ENCODE measurements around the gene MRPL34.

MRPL34 gene

DNA sequence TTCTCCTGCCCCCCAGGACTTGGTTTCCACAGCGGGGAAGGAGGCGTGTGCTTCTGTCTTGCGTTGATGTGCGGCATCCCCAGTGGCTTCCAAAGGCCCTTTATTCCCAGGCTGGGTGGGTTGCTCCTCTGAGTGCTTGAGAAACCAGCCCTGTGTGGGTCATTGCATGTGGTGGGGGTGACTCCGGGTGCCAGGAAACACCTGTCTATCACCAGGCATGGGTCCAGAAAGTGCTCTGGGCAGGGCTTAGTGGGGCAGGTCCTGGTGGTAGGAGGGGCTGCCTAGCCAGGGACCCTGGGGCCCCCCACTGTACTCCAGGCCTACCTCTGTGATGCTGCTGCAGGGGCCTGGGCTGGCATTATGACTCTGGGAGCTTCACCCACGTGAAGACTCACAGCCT, 13.3 kb downstream of the MRPL34 start:
- Histone ChIP-seq H2AFZ (ENCODE audit: low read length) (no peak overlapping the region), H3K36me3 (ENCODE audit: insufficient read depth, low read length) (peaks cover 61% of the 10 kb centered on the region), H3K27ac (ENCODE audit: low read depth, low read length, poor library complexity, severe bottlenecking) (no peak overlapping the region), H4K20me1 (ENCODE audit: insufficient read depth, low read length) (no peaks in the 10 kb centered on the region), H3K4me1 (ENCODE audit: insufficient read depth, low read length, severe bottlenecking) (no peaks in the 10 kb centered on the region), H3K4me3 (ENCODE audit: low read depth, low read length, poor library complexity, severe bottlenecking) (no peak overlapping the region), H3K4me2 (ENCODE audit: low read length) (no peak overlapping the region), H3K79me2 (ENCODE audit: insufficient read depth, low read length) (no peaks in the 10 kb centered on the region), H3K9me2 (ENCODE audit: low read depth, low read length) (no peaks in the 10 kb centered on the region), H3F3A (ENCODE audit: insufficient read depth, low read length) (peaks cover 3% of the 10 kb centered on the region; the same call in 1 of the 2 replicates), H3K9ac (ENCODE audit: low read length) (no peak overlapping the region), H3K27me3 (ENCODE audit: insufficient read depth, low read length) (no peaks in the 10 kb centered on the region), H3K9me3 (ENCODE audit: low read length) (no peaks in the 10 kb centered on the region)
- TF ChIP-seq, protein P1, sequence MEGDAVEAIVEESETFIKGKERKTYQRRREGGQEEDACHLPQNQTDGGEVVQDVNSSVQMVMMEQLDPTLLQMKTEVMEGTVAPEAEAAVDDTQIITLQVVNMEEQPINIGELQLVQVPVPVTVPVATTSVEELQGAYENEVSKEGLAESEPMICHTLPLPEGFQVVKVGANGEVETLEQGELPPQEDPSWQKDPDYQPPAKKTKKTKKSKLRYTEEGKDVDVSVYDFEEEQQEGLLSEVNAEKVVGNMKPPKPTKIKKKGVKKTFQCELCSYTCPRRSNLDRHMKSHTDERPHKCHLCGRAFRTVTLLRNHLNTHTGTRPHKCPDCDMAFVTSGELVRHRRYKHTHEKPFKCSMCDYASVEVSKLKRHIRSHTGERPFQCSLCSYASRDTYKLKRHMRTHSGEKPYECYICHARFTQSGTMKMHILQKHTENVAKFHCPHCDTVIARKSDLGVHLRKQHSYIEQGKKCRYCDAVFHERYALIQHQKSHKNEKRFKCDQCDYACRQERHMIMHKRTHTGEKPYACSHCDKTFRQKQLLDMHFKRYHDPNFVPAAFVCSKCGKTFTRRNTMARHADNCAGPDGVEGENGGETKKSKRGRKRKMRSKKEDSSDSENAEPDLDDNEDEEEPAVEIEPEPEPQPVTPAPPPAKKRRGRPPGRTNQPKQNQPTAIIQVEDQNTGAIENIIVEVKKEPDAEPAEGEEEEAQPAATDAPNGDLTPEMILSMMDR (IDR thresholded peaks at IDR 0.05; ENCODE audit: low read length): no peak
- TF ChIP-seq EZH2 (IDR thresholded peaks at IDR 0.05; ENCODE audit: borderline replicate concordance, low read length): no peak

DNA sequence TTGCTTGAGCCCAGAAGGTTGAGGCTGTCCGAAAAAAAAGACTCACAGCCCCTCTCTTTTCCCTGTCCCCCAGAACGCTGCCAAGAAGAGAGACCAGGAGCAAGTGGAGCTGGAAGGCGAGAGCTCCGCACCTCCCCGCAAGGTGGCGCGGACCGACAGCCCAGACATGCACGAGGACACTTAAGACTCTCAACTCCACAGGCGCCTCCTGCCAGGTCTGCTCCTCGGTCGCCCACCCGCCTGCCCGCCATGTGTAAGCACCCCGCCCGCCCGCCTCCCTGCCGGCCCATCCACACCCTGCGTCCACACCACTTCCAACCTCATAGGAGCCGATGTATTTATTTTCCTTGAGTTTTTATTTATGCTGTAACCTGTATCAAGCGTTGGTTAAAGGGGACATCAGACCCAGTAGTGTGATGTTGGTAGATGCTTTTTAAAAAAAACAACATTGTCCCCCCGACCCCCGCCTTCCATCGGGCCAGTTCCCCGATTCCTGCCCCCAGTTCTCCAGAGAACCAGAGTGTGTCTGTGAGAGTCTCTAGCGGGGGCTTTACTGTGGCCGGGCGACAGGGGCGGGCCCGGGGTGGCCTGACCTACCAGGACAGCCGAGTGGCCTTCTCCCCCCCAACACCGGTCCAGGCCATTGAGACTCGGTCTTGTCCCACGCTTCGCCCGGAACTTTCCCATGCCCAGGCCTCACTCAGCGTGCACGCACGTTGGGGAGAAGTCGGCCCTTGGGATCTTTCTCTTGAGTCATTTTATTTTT, 14.0 kb downstream of the MRPL34 start:
- Histone ChIP-seq H4K20me1 (ENCODE audit: insufficient read depth, low read length) (no peaks in the 10 kb centered on the region), H3K27me3 (ENCODE audit: insufficient read depth, low read length) (no peaks in the 10 kb centered on the region), H3K79me2 (ENCODE audit: insufficient read depth, low read length) (no peaks in the 10 kb centered on the region), H3F3A (ENCODE audit: insufficient read depth, low read length) (peaks cover 3% of the 10 kb centered on the region; the same call in 1 of the 2 replicates), H3K27ac (ENCODE audit: low read depth, low read length, poor library complexity, severe bottlenecking) (no peak overlapping the region), H2AFZ (ENCODE audit: low read length) (no peak overlapping the region), H3K4me3 (ENCODE audit: low read depth, low read length, poor library complexity, severe bottlenecking) (no peak overlapping the region), H3K4me2 (ENCODE audit: low read length) (no peak overlapping the region), H3K9me3 (ENCODE audit: low read length) (no peaks in the 10 kb centered on the region), H3K9ac (ENCODE audit: low read length) (no peak overlapping the region), H3K4me1 (ENCODE audit: insufficient read depth, low read length, severe bottlenecking) (no peaks in the 10 kb centered on the region), H3K9me2 (ENCODE audit: low read depth, low read length) (no peaks in the 10 kb centered on the region), H3K36me3 (ENCODE audit: insufficient read depth, low read length) (peaks cover 54% of the 10 kb centered on the region)
- TF ChIP-seq, protein P1 (IDR thresholded peaks at IDR 0.05; ENCODE audit: low read length): no peak
- TF ChIP-seq EZH2 (IDR thresholded peaks at IDR 0.05; ENCODE audit: borderline replicate concordance, low read length): no peak

GRCh38 chr19:17320435-17320834, 14.8 kb downstream of the MRPL34 start:
- Histone ChIP-seq H4K20me1 (ENCODE audit: insufficient read depth, low read length) (no peaks in the 10 kb centered on the region), H3K27me3 (ENCODE audit: insufficient read depth, low read length) (no peaks in the 10 kb centered on the region), H3K36me3 (ENCODE audit: insufficient read depth, low read length) (peaks cover 49% of the 10 kb centered on the region), H3K9me2 (ENCODE audit: low read depth, low read length) (no peaks in the 10 kb centered on the region), H3K4me1 (ENCODE audit: insufficient read depth, low read length, severe bottlenecking) (no peaks in the 10 kb centered on the region), H3K9ac (ENCODE audit: low read length) (no peak overlapping the region), H2AFZ (ENCODE audit: low read length) (no peak overlapping the region), H3K4me3 (ENCODE audit: low read depth, low read length, poor library complexity, severe bottlenecking) (no peak overlapping the region), H3K79me2 (ENCODE audit: insufficient read depth, low read length) (no peaks in the 10 kb centered on the region), H3K27ac (ENCODE audit: low read depth, low read length, poor library complexity, severe bottlenecking) (no peak overlapping the region), H3K4me2 (ENCODE audit: low read length) (no peak overlapping the region), H3K9me3 (ENCODE audit: low read length) (no peaks in the 10 kb centered on the region), H3F3A (ENCODE audit: insufficient read depth, low read length) (peaks cover 3% of the 10 kb centered on the region; the same call in 1 of the 2 replicates)
- TF ChIP-seq, protein P1 (IDR thresholded peaks at IDR 0.05; ENCODE audit: low read length): no peak
- no peak for TF ChIP-seq EZH2 (IDR thresholded peaks at IDR 0.05; ENCODE audit: borderline replicate concordance, low read length)

All from OCI-LY1 (cell line).